ENCODE measurements around the gene GNA12.

- TF ChIP-seq EZH2 (optimal IDR thresholded peaks at IDR 0.05; ENCODE audit: low read depth, low read length), result no peak
- no peak for TF ChIP-seq CTCF (IDR thresholded peaks at IDR 0.05; ENCODE audit: low read length)
Measured at GRCh38 chr7:2791390-2791789, 52.7 kb downstream of the GNA12 start.

Measured in MM.1S (cell line).